GM18511 (cell line): Measurements from ENCODE around the gene CSRNP3.

Experiments used
- ATAC-seq: cut with Tn5 transposase; IDR thresholded peaks from one replicate; pipeline ENCODE4 v1.9.1; 2021; ENCODE audit warnings: mild to moderate bottlenecking, moderate library complexity; ENCODE audit not compliant: unreplicated experiment

CSRNP3 gene

GRCh38 chr2:165470361-165470760 lies 863 bp downstream of the CSRNP3 start:
- no peak for ATAC-seq

GRCh38 chr2:165471349-165471950 lies 2.0 kb downstream of the CSRNP3 start:
- no peak for ATAC-seq

- no peak for ATAC-seq
Observed at GRCh38 chr2:165472922-165473321, 3.4 kb downstream of the CSRNP3 start.

GRCh38 chr2:165474619-165475276 lies 5.2 kb downstream of the CSRNP3 start:
- ATAC-seq: no peak

GRCh38 chr2:165475277-165476004 lies 5.9 kb downstream of the CSRNP3 start:
- ATAC-seq: no peak

GRCh38 chr2:165479856-165480255 lies 10.4 kb downstream of the CSRNP3 start:
- ATAC-seq: no peak

GRCh38 chr2:165494573-165494972 lies 25.1 kb downstream of the CSRNP3 start:
- no peak for ATAC-seq

GRCh38 chr2:165497659-165498317 lies 28.3 kb downstream of the CSRNP3 start:
- no peak for ATAC-seq

GRCh38 chr2:165499131-165499530 lies 29.6 kb downstream of the CSRNP3 start:
- no peak for ATAC-seq

- ATAC-seq: no peak
Observed at GRCh38 chr2:165500001-165500400, 30.5 kb downstream of the CSRNP3 start.

GRCh38 chr2:165500816-165501215 lies 31.3 kb downstream of the CSRNP3 start:
- no peak for ATAC-seq

GRCh38 chr2:165505514-165505913 lies 36.0 kb downstream of the CSRNP3 start:
- no peak for ATAC-seq

- no peak for ATAC-seq
Observed at GRCh38 chr2:165508927-165509326, 39.4 kb downstream of the CSRNP3 start.

GRCh38 chr2:165513479-165513878 lies 44.0 kb downstream of the CSRNP3 start:
- ATAC-seq: no peak

- no peak for ATAC-seq
Observed at GRCh38 chr2:165518611-165519010, 49.1 kb downstream of the CSRNP3 start.

- ATAC-seq: no peak
Observed at GRCh38 chr2:165522719-165523118, 53.2 kb downstream of the CSRNP3 start.

- no peak for ATAC-seq
Observed at GRCh38 chr2:165524720-165525119, 55.2 kb downstream of the CSRNP3 start.

GRCh38 chr2:165528691-165529090 lies 59.2 kb downstream of the CSRNP3 start:
- no peak for ATAC-seq

- no peak for ATAC-seq
Observed at GRCh38 chr2:165529130-165529529, 59.6 kb downstream of the CSRNP3 start.

GRCh38 chr2:165533331-165533730 lies 63.8 kb downstream of the CSRNP3 start:
- no peak for ATAC-seq

GRCh38 chr2:165535471-165535870 lies 66.0 kb downstream of the CSRNP3 start:
- no peak for ATAC-seq
